ENCODE measurements around the gene EXOC4.

The EXOC4 gene

GRCh38 chr7:133705596-133705995 lies 452.7 kb downstream of the EXOC4 start:
- DNase-seq (ENCODE audit: low read depth) = no peak

- DNase-seq (ENCODE audit: low read depth) = no peak
Measured at GRCh38 chr7:133706016-133706415, 453.1 kb downstream of the EXOC4 start.

- no peak for DNase-seq (ENCODE audit: low read depth)
Measured at GRCh38 chr7:133709036-133709880, 456.4 kb downstream of the EXOC4 start.

GRCh38 chr7:133712544-133712943 lies 459.7 kb downstream of the EXOC4 start:
- DNase-seq (ENCODE audit: low read depth) = no peak

- DNase-seq (ENCODE audit: low read depth) = no peak
Measured at GRCh38 chr7:133714654-133715053, 461.8 kb downstream of the EXOC4 start.

- no peak for DNase-seq (ENCODE audit: low read depth)
Measured at GRCh38 chr7:133718131-133718530, 465.3 kb downstream of the EXOC4 start.

- DNase-seq (ENCODE audit: low read depth) = no peak
Measured at GRCh38 chr7:133723044-133723443, 470.2 kb downstream of the EXOC4 start.

- no peak for DNase-seq (ENCODE audit: low read depth)
Measured at GRCh38 chr7:133724148-133724547, 471.3 kb downstream of the EXOC4 start.

- DNase-seq (ENCODE audit: low read depth) = no peak
Measured at GRCh38 chr7:133724694-133725093, 471.8 kb downstream of the EXOC4 start.

GRCh38 chr7:133727476-133728214 lies 474.8 kb downstream of the EXOC4 start:
- DNase-seq (ENCODE audit: low read depth) = no peak

- DNase-seq (ENCODE audit: low read depth) = no peak
Measured at GRCh38 chr7:133730360-133730759, 477.5 kb downstream of the EXOC4 start.

- DNase-seq (ENCODE audit: low read depth) = no peak
Measured at GRCh38 chr7:133733401-133733800, 480.5 kb downstream of the EXOC4 start.

GRCh38 chr7:133735222-133735621 lies 482.3 kb downstream of the EXOC4 start:
- no peak for DNase-seq (ENCODE audit: low read depth)

GRCh38 chr7:133739817-133740216 lies 486.9 kb downstream of the EXOC4 start:
- no peak for DNase-seq (ENCODE audit: low read depth)

- no peak for DNase-seq (ENCODE audit: low read depth)
Measured at GRCh38 chr7:133741078-133741477, 488.2 kb downstream of the EXOC4 start.

- DNase-seq (ENCODE audit: low read depth) = no peak
Measured at GRCh38 chr7:133741703-133742102, 488.8 kb downstream of the EXOC4 start.

- no peak for DNase-seq (ENCODE audit: low read depth)
Measured at GRCh38 chr7:133742709-133743538, 490.0 kb downstream of the EXOC4 start.

GRCh38 chr7:133744451-133744850 lies 491.6 kb downstream of the EXOC4 start:
- no peak for DNase-seq (ENCODE audit: low read depth)

- no peak for DNase-seq (ENCODE audit: low read depth)
Measured at GRCh38 chr7:133746305-133746704, 493.4 kb downstream of the EXOC4 start.

- no peak for DNase-seq (ENCODE audit: low read depth)
Measured at GRCh38 chr7:133746847-133747246, 494.0 kb downstream of the EXOC4 start.

- no peak for DNase-seq (ENCODE audit: low read depth)
Measured at GRCh38 chr7:133748443-133749407, 495.8 kb downstream of the EXOC4 start.

All from CMK (cell line).